ENCODE data around the gene JMJD4.
A peak's percentile ranks its signal among the peaks of the same experiment; 100 is the strongest.

Gene JMJD4, protein sequence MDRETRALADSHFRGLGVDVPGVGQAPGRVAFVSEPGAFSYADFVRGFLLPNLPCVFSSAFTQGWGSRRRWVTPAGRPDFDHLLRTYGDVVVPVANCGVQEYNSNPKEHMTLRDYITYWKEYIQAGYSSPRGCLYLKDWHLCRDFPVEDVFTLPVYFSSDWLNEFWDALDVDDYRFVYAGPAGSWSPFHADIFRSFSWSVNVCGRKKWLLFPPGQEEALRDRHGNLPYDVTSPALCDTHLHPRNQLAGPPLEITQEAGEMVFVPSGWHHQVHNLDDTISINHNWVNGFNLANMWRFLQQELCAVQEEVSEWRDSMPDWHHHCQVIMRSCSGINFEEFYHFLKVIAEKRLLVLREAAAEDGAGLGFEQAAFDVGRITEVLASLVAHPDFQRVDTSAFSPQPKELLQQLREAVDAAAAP

DNA sequence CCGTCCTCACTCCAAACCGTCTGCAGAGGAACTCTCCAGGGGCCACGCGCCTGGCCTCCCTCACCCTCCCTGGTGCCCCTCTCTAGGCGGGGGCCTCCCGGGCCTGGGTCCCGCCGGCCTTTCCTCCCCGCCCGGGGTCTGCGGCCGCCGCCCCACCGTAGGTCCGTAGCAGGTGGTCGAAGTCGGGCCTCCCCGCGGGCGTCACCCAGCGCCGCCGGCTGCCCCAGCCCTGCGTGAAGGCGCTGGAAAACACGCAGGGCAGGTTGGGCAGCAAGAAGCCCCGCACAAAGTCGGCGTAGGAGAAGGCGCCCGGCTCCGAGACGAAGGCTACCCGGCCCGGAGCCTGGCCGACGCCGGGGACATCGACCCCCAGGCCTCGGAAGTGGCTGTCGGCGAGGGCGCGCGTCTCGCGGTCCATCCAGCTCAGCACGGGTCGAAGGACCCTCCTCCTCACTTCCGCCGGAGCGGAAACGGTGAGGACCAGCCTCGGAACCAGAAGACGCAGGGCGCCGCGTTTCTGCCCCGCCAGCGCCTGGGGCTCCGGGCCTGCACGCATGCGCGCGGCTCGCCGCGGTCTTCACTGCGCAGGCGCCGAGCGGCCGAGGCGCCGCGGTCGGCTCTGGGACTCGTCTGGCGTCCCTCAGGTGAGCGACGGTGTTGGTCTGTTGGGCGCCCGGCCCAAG, at the start of gene JMJD4, which contains the start of gene SNAP47:
TSS of gene JMJD4 (minus strand) at position 447 of the 683 bp plus-strand sequence. CDS start at position 418, 29 bp downstream.
TSS of gene SNAP47 (plus strand) at position 580 of the 683 bp plus-strand sequence. CDS start 12,302 bp downstream, outside the sequence.
- DNase-seq (ENCODE audit: low read depth): peak; percentile 73

DNA sequence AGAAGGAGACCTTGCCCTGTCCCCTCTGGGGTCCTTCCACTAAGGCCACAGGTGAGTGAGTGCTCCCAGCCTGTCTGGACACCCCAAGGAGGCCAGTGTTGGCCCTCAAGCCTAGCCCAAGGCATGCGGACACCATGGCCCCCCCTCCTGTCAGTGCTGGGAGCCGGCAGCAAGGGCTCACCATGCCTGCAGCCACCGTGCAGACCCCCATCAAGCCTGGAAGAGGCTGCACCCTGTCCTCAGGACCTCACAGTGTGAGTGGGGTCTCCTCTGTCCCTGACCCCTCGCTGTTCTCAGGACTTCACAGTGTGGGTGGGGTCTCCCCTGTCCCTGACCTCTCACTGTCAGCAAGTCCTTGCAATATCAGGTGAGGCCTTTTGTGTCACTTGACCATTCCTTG, 47.1 kb upstream of the JMJD4 start:
- no peak for DNase-seq (ENCODE audit: low read depth)

DNA sequence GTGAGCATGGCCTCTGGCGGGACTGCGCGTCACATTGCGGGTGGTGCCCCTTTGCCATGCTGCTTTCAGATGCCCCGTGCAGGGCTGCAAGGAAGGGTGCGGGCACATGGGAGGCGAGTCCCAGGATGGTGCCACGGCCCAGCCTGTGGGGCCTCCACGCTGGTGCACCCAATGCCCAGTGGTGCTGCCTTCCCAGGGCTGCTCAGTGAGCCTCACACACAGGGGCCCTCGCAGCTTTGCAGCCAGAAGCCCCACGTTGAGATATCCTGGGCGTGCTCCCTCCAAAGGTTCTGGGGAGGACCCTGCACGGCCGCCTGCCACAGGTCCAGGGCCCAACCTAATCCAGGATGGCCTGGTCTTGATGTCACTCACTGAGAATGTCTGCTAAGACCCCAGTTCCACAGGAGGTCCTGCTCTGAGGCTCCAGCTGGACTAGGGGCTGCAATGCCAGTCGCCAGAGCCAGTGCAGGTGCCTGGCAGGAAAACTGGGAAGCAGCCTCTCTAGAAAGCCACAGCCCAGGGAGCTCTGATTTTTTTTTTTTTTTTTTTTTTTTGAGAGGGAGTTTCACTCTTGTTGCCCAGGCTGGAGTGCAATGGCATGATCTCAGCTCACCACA, 46.3 kb upstream of the JMJD4 start:
- DNase-seq (ENCODE audit: low read depth): no peak

DNA sequence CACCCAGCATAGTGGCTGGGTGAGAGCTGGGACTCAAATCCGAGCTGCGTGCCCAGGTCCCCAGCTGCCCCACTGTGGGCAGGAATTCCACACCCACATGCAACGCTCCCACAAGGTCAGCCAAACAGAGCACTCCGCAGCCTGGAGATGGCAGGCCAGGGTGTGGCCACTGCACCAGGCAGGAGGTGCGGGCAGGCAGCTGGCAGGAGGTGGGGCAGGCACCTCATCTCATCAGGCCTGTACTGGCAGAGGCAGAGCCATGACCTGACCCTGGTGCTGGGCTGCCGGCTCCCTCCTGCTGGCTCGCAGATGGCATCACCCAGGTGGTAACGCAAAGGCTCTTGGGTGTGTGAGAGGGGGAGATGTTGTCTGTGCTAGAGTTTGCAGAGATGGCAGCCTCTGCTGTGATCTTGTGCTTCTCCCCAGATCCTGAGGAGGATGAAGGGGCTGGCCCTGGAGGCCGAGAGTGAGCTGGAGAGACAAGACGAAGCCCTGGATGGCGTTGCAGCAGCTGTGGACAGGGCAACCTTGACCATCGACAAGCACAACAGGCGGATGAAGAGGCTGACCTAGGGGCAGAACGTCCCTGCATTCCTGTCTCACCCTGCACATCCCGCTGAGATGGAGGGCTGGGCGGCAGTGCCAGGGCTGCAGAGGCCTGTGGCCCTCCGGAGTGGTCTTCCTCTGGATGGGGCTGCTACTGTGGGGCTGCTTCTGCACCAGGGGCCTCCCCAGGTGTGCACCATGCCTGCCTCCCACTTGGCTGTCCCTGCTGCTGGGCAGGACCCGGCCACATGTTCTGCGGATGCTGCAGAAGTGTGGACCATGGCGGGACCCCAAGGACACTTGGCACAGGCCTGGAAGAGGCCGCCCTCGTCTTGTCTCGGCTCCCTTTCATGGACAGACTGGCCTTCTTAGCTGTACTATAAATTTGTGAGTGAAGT, 45.3 kb upstream of the JMJD4 start:
- no peak for DNase-seq (ENCODE audit: low read depth)

DNA sequence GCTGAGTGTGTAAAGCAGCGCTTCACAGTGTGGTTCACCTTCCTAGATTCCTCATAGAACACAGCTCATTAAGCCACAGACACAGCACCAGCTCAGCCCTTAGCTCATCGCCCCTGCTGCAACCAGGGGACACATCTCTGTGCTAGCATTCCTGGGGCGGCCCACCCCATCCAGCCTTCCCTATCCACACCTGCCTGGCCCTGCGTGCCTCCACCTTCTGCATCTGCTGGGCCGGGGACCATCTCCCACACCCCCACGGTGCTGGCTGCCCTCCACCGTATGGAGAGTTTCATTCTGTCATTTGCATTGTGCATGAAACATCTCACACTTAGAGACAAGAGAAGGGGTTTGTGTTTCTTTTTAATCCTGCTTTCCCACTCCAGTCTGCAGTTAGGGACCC, 44.6 kb upstream of the JMJD4 start:
- DNase-seq (ENCODE audit: low read depth): no peak

DNA sequence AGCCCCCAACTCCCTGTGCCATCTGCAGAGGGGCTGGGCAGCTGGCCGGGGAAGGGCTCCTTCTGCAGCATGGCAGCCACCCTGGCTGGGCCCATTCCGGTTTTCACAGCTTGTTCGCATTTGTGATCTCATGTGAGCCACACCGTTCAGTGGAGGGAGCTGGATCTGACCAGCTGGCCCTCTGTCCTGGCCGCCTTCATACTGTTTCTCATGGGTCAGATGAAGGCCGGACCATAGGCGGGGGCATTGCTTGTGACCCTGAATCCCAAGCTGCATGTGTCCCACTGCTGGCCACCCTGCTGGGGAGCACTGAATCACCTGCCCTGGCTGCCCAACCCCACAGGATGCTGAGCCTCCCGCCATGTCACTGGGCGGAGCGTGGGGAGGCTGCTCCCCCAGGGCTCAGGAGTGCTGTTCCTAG, 43.9 kb upstream of the JMJD4 start:
- no peak for DNase-seq (ENCODE audit: low read depth)

DNA sequence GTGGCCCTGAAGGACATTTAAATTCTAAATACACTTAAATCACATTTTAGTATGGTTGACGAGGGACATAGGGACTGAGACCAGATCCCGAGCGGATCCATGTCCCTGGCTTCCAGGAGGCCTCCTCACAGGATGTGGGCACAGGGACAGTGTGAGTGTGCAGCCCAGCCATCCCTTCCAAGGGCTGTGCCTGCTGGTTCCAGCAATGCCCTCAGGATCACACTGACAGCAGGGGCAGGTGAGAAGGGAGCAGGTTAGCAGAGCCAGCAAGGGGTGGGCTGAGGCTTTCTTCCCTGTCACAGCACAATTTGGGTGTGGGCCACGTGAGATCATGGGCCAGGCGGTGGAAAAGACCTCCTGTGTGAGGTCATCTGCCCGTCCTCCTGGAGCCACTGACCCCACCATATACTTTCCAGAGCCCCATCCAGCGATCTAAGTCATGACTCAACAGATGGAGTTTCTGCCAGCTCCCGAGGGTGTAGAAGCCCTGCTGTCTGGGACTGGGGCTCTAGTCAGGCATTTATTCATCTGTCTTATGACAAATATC, 43.4 kb upstream of the JMJD4 start:
- DNase-seq (ENCODE audit: low read depth): peak; percentile 46

DNA sequence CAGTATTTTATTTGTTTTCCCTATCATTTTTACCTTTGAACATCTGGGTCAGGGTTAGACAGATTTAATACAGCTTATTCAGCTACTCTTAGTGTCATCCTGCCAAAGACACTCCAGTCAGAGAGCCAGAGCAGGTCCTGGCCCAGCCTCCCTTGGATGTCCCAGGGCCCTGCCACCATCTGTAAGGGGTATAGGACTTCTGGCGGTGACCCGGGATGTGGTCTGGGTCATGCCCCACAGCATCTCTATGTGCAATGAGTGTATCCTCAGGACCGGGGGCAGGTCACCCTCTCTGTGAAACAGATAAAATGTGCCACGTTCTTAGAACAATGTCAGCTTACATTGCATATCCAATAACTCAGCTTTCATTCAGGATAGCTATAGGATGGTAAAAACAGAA, 42.5 kb upstream of the JMJD4 start:
- no peak for DNase-seq (ENCODE audit: low read depth)

DNA sequence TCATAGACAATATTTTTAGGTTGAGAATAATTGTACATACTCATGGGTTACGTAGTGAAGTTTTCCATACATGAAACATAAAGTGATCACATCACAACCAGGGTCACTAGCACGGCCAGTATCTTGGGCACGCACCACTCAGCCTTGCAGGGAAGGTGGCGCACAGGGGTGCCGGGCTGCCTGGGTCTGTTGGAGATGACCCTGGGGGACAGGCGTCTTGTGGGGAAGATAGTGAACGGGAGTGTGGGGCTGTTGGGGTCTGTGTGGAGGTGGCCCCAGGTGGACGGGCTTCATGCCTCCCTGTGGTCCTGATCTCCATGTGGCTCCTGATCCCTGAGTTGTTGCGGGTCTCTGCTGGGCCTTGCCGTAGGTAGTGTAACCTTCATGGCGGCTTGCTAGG, 42.1 kb upstream of the JMJD4 start:
- DNase-seq (ENCODE audit: low read depth): no peak

DNA sequence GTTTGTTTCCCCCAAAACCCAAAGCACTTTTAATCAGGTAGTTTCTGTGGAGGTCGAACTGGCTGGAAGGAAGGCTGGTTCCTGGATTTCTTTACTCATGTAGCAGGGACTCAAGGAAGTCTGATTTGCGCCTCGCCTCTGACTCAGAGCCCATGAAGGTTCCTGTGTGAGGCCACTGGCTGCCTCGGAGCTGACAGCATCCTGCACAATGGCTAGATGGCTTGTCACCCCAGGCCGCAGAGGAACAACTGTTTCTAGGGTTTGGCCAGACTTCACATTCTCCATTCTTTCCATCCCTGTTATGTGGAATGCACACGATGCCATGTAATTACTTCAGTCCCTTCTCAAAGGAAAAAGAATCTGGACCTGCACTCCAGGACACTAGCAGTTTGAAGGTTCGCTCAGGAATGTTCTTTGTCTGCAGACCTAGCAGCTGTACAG, 41.2 kb upstream of the JMJD4 start:
- peak; percentile 63 for DNase-seq (ENCODE audit: low read depth)

DNA sequence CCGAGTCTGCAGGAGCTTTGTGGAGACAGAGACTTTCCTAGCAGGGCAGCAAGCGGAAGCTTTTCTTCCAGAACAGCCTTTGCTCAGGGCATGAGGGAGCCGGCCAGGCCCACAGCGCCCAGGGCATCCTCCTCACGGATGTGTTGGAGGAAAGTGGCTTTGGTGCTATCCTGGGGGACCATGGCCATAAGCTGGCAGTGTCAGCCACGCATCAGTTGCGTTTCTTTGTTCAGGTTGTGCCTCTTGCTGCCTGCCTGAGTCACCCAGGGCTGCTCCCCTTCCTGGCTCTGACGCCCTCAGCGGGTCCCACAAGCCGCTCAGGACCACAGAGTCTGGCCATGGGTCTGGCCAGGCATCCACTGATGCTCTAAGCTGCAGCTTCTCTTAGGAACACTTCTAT, 40.7 kb upstream of the JMJD4 start:
- DNase-seq (ENCODE audit: low read depth): no peak

DNA sequence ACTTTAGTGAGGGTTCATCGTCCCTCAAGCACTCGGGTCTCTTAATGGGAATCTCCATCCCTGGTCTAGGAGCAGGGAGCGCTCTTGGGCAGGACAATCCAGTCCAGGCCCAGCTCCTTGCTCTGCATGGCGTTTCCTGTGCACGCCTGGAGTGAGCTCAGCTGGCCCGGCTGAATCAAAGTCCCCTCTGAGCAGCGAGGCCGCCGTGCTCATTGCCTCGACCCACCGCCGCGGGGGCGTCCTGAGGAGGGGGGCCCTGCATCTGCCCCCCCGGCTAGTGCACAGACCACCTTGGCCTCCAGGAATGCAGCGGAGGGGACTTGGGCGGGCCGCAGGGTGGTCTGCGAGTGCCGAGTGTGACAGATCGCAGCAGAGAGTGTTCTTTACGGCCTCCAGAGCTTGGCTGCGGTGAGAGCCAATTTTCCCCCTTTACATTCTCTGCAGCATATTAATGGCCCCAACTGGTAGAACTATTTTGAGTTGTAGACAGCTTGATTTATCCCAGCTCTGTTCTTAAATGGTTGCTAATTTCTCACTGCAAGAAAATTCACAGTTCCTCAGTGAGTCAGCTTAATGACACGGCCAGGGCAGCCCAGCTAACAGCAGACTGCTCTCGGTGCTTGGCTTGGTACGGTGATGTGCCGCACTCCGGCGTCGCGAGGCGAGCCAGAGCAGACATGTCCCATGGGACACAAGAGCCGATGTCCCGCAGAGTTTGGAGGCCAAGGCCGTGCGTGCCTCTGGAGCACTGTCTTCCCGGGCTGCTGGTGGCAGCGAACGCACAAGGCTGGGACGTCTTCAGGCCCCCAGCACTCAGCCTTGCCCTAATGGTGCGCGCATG, 39.9 kb upstream of the JMJD4 start:
- no peak for DNase-seq (ENCODE audit: low read depth)

DNA sequence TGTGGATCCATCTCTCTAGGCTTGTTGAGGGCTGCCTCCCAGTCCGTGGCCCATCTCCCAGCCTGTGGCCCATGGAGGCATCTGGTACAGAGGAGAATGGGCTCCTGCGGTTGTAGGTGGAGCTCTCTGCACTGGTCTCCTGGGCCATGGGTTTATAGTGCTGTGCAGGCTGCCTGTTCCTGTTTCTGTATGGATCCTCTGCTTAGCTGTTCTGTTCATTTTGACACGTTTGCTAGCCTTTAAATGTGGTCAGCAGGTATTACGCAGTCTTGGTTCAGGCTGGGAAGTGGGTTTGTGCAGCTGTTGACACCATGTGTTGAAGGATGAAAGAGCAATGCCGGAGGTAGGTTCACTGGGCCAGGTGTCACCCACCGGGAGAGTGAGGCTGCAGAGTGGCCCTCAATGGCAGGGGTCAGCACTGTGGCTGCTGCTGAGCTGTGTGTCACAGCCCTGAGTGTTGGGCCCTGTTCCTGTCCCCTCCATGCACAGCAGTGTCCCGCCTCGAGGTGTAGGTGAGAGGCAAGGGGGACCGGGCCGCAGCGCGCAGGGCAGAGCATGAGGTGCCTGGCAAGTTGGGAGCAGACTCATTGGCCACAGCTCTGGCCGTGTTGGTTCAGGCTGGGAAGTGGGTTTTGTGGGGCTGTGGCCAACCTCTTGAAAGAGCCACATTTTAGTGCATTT, 39.1 kb upstream of the JMJD4 start:
- no peak for DNase-seq (ENCODE audit: low read depth)

DNA sequence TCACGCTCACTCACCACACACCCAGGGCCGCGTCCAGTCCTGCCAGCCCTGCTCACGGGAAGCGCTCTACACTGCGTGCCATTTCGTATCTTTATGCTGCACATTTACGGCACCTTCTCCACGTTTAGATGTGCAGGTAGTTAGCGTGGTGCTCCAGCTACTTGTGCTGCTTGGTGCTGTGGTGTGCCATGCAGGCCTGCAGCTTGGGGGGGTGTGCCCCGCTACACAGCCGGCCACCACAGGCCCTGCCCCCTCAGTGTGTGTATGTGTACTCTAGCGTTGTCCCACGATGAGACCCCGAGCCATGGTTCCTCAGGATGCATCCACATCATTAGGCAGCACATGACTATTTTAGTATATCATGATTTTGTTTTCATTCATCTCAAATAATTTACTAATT, 38.5 kb upstream of the JMJD4 start:
- no peak for DNase-seq (ENCODE audit: low read depth)

DNA sequence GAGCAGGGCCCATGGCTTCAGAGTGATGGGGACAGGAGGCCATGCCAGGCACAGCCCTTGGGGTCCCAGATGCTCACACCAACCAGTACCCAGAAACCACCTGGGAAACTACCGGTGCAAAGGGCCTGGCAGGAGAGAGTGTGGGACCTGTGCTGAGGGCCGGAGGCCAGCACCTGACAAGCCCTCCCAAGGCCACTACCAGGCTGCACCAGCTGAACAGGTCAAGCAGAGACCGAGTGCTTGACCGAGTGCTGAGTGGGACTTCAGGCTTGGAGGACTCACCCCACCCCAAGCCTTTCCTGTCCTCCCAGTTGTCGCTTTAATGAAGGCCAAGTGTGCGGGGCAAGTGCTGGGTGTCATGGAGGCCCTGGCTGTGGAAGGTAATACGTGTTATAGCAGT, 36.7 kb upstream of the JMJD4 start:
- DNase-seq (ENCODE audit: low read depth): no peak

DNA sequence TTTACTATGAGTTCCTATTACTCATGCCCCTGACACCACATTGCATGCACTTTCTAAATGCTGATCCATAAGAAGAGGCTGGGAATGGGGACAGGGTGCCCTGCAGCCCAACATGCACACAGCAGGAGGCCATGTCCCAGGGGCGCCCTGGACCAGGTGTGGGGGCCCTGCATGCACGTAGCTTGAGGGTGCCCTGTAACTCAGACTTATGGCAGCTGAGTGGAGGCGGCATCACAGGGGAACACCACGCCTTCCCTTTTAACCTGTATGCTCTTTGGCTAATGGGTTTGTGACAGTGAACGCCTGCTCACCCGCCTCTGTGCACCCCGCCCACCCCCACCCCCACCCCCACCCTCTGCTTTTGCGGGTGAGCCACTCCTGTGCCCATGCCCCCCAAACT, 36.2 kb upstream of the JMJD4 start:
- no peak for DNase-seq (ENCODE audit: low read depth)

DNA sequence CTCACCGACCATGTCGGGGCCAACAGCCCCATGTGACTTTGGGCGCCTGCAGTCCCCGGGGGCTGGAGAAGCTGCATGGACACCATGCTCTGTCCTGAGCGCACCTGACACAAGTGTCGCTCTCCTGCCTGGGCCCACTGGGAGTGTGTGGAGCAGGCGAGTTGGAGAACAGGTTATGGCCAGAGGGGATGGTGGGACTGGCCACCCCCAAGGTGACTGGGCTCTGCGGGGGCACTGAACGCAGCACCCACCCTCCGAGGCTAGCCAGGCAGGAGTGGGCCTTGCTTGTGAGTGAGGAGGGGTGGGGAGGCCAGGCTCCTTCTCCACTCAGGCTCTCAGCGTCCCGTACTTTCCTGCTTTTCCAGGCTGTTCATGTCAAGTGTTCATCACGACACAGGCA, 35.7 kb upstream of the JMJD4 start:
- no peak for DNase-seq (ENCODE audit: low read depth)

DNA sequence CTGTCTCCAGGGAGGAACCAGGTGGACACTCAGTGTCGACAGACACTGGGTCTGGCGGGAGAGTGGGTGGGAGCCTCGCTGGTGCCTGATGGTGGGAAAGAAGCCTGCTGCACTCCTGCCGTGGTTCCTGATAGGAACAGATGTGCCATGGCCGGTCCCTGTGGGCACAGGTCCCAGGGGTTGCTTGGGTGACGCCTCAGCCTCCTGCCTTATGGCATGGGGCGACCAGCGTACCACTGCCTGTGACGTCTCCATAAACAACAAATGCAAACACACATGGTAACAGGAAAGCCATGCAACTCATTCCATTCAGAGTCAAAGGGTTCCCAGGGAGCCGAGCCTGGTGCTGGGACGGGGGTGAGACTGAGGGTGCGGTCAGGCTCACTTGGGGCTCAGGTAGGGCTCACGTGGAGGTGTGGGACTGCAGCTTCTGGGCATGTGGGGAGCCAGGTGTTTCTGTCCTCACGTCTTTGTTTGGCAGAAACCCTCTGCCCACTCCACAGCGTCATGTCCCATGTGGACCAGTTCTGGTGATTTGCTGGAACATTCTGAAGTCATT, 34.9 kb upstream of the JMJD4 start:
- no peak for DNase-seq (ENCODE audit: low read depth)

DNA sequence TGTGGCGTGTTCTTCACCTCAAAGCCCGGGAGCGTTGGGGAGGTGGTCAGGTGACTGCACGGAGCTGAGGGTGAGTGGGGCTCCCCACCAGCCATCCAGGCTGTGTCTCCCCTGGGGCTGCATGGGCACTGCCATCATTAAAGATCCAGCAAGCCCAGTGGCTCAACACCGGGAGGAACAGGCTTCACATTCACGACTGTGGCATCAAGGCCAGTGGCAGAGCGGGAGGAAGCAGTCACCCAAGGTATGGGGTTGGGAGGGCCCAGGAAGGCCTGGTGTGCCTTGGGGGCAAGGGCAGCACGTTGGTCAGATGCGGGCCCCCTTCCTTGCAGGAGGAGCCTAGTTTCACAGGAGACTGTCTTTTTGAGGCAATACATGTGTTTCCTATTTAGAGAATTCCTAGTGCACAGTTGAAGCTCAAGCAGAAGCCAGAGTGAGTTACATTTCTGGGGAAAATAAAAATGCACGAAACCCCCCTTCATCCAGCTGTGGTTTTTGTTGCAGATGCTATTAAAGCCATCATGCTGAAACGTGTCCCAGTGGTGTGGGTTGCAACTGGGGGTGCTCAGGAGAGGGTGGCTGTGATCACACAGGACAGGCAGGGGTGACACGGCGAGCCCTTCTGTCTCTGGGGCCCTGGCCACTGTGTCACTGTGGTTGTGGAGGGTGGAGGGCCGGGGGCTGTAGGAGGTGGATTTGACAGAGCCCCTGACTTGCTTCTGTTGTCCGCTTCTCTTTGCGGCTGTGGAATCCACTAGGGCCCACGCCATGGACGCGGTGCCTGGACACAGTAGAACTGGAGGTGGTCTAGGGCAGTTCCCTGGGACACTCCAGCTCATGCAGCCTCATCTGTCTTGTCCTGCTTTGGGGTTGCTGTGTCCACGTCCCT, 34.2 kb upstream of the JMJD4 start:
- no peak for DNase-seq (ENCODE audit: low read depth)
